HG03378 (cell line): Measurements from ENCODE around the gene SGCG.

ENCODE experiments used
- ATAC-seq: cut with Tn5 transposase; IDR thresholded peaks from one replicate; pipeline ENCODE4 v1.9.1; 2021; ENCODE audit warnings: mild to moderate bottlenecking, moderate library complexity; ENCODE audit not compliant: unreplicated experiment

The SGCG gene

GRCh38 chr13:23323946-23324709, 143.3 kb downstream of the SGCG start:
- ATAC-seq = no peak

DNA sequence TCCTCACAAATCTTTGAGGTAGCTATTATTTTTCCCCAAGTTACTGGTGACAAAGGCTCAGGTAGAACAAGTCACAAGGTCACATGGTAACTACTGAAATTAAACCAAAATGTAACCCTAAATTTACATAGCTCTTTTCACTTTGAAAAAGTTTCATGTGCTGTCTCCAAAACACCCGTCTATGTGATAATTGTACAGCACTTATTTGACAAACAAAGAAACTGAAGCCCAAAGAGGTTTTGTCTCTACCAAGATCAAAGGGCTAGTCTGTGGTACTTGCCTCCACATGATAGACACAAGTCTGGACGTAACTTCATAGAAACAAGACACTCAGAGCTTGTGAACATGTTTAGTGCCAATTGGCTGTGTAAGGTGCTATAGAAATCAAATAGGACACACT, 144.4 kb downstream of the SGCG start:
- ATAC-seq = no peak

- no peak for ATAC-seq
Measured at GRCh38 chr13:23330356-23330755, 149.6 kb downstream of the SGCG start.

DNA sequence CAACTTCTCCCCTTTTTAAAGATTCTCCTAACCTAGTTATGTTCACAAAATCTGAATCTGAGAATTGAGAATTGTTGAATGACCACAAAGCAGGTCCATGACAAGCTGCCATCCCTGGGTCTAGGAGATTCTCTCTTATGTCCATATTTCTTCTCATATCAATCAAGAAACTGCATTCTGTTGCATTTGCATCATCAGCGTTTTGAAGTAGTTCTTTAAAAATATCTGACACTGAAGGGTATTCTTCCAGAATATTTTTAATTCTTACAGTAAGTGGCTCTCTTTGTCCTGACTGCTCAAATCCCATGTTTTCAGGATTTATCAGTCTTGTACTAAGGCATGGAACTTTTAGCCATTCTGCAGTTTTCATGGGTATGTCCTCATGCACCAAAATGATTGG, 158.4 kb downstream of the SGCG start:
- no peak for ATAC-seq

- no peak for ATAC-seq
Measured at GRCh38 chr13:23344931-23345595, 164.3 kb downstream of the SGCG start.

GRCh38 chr13:23347601-23348000, 166.8 kb downstream of the SGCG start:
- no peak for ATAC-seq

DNA sequence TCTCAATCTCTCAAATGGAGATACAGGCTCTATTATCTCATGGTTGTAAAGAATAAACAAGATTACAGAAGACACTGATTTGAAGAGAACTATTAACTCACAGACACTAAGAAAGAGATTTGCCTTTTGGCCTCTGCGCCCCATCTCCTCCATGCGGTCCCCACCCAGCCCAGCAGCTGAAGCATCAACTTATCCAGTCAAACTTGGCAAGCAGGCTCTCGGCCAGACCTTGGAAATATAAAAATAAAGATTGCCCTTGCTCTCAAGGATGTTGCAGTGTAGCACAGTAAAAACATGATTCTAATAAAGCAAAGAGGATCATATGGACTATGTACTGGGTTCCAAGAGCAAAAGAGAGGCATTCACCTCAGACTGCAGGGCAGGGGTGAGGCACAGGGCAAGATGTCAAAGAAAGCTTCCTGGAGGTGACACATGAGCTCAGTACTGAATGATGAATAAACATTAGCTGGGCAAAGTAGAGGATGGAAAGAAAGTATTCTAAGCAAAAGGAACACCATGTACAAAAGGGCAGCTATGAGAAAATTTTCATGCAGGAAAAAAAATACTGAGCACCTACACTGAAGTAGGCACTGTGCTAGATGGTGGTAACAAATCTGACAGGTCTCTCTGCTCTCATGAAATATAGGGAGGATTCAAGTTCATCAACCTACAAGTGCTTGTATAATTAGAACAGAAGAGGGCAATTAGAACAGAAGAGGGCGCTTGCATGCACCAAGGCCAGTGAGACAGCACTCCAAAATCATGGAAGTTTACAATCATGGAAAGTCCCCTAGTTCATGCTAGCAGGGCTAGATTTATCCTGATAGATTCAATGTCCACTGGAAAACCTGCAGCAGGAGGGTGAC, 167.7 kb downstream of the SGCG start:
- no peak for ATAC-seq

DNA sequence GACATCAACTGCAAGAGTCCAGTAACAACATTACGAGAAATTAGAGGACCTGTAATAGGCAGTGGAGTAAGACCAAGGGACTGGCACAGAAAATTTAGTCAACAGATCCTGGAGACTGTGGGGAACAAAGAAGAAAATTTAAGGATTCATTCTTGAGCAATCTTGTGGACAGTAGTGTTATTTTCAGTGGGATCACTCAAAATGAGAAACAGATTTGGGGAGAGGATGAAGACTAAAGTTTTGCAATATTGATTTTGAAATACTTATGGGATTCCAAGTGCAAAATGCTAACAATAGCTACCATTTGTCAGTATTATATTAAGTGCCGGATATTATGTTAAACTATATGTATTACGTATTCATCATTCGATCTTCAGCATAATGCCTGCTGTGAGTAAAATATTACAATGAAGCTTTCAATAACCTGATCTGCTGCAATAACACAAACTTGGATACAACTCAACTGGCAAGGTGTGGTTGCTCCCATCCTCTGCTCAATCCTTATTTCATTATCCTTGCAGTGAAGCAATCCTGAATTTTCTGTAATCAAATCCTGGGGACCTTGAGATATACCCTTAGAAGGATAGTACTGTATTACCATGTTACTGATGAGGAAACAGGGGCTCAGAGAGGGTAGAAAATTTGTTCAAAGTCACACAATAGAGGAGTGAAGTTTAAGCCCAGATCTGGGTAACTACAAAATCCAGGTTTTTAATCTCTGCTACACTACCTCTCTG, 168.6 kb downstream of the SGCG start:
- ATAC-seq = no peak

DNA sequence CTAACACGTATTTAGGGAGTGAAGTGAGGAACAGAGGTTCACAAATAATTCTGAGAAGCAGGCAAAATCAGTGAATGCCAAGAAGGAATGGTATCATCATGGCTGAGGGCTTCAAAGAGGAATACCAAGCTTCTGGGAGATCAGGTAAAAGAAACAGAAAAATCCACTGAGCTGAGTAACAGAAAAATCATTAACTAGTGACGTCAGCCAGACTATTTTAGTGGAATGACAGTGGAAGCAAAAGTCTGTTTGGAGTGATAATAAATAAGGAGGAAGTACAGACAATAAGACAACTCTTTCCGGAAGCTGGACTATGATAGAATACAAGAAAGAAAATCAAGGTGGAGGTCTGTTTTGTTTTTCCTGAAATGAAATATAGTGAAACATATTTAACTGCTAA, 169.2 kb downstream of the SGCG start:
- no peak for ATAC-seq

- ATAC-seq = no peak
Measured at GRCh38 chr13:23352161-23352560, 171.4 kb downstream of the SGCG start.

DNA sequence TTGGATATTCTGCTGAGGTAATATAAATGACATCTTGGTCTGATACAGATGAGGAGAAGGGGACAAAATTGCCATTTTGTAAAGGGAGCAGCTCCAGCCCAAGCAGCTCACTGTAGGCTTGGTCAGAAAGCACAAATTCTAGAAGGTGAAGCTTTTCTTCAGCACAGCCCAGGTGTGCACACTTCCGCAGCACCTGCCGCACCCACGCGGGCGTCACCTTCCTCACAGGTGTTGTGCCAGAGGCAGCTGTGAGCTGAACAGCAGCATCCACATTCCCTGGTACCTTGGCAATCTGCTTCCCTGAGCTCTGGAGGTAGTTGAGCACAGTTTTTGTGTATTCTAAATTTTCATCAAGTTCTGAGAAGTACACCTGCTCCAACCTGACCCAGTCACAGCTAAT, 173.7 kb downstream of the SGCG start:
- ATAC-seq = no peak

DNA sequence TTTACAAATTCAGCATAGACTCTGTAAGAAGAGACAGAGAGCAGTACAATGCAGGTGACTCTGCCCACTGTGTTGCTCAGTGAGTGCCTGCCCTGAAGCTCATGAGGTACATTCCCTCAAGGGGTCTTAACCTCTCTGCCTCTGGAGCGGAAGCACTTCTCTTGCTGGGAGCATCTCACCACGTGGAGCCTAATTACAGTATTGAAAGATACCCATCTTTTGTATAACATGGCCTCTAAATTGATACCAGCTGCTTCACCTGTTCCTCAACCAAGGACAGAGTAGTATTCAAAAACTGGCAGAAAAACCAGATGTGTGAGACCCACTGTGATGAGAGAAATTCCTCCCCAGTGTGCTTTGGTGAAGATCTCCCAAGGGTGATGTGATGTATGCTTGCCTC, 175.6 kb downstream of the SGCG start:
- no peak for ATAC-seq

GRCh38 chr13:23357349-23357748, 176.6 kb downstream of the SGCG start:
- no peak for ATAC-seq

DNA sequence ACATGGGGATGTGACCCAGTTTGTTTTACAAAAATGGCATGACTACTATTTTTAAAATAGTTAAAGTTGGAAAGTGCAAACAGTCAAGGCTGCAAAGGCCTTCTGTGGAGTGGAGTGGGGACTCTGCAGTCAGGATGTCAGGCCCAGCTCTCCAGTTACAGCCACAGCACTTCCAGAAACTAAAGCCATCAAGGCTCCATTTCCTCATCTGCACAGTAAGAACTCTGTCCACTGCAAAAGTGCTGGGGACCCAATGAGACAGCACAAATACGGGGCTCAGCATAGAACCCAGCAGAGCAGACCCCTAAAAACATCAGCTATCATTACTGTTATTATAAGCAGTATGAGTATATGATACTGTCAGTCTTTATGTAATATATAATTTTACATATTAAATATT, 179.1 kb downstream of the SGCG start:
- ATAC-seq = no peak

DNA sequence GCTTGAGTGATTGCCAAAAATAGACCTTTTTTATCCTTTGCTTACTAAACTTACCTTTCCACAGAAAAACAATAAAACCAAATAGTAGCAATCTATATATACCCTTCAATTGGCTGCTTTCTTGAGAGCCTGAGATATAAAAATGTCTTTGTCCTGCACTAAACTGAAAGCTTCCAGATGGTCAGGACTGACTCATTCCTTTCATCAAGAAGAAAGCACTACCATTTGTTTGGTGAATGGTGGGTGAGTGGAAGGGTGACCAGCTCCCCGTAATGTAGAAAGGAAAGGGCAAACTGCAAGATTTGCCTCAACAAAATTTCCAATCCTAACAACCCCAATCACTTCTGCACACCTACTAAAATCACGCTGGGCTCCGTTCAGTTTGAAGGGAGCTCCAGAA, 184.9 kb downstream of the SGCG start:
- no peak for ATAC-seq

- no peak for ATAC-seq
Measured at GRCh38 chr13:23367907-23368306, 187.1 kb downstream of the SGCG start.

GRCh38 chr13:23372264-23372906, 191.6 kb downstream of the SGCG start:
- ATAC-seq = peak; percentile 35
